H1 (cell line): ENCODE results near the gene PLEKHG3. TPM values are rescaled to one million over a fixed set of nuclear protein-coding genes. Genes with fewer than 3 reads are reported as not detected.

Experiments
- CTCF ChIA-PET: fragments of 300-600 bp; sonication (Branson Sonifier 250); formaldehyde crosslinking; loops from one replicate; lab custom pipeline; 2021; ENCODE audit not compliant: partially characterized antibody; lab: Charles Lee
- POLR2A ChIA-PET: fragments of 300-600 bp; sonication (Branson Sonifier 250); formaldehyde crosslinking; loops from one replicate; lab custom pipeline; 2021; ENCODE audit warnings: inconsistent platforms; ENCODE audit not compliant: partially characterized antibody; lab: Charles Lee
- DNase-seq, 2 experiments: peaks; one replicate each; pipeline versions ENCODE4 v3.0.0 to v3.0.0-alpha.2; 2010 to 2022; ENCODE audit warnings: low spot score in 2 of 2, low read depth in 1 of 2, mixed read lengths in 1 of 2
- FAIRE-seq: peaks from 2 replicates; lab custom pipeline; 2011; peaks lifted over from hg19 to GRCh38; lab: Jason Lieb, UNC
- H2AFZ ChIP-seq: 2 replicates; pipeline ENCODE4 v1.8.1; 2012; ENCODE audit warnings: low read length, inconsistent platforms
- H2AK5ac ChIP-seq: 2 replicates; pipeline ENCODE4 v1.6.1; 2013; ENCODE audit warnings: low read depth, low read length
- H2BK120ac ChIP-seq: replicated peaks from 2 replicates; pipeline ENCODE3; 2013; ENCODE audit warnings: low read depth, low read length, inconsistent platforms
- H2BK12ac ChIP-seq: 2 replicates; pipeline ENCODE4 v1.6.1; 2013; ENCODE audit warnings: low read depth, low read length
- H2BK15ac ChIP-seq: 2 replicates; pipeline ENCODE4 v1.6.1; 2013; ENCODE audit warnings: low read length
- H2BK20ac ChIP-seq: 2 replicates; pipeline ENCODE4 v1.6.1; 2013; ENCODE audit warnings: low read length
- H2BK5ac ChIP-seq: 2 replicates; pipeline ENCODE4 v1.6.1; 2013; ENCODE audit warnings: low read depth, low read length
- H3K14ac ChIP-seq: 2 replicates; pipeline ENCODE4 v1.6.1; 2013; ENCODE audit warnings: inconsistent platforms; ENCODE audit not compliant: insufficient read length
- H3K18ac ChIP-seq: 2 replicates; pipeline ENCODE4 v1.6.1; 2013; ENCODE audit warnings: low read length; ENCODE audit errors: extremely low read depth
- H3K23ac ChIP-seq: 2 replicates; pipeline ENCODE4 v1.6.1; 2013; ENCODE audit warnings: inconsistent platforms; ENCODE audit not compliant: insufficient read length
- H3K23me2 ChIP-seq: 2 replicates; pipeline ENCODE4 v1.6.1; 2013; ENCODE audit warnings: low read depth, low read length
- H3K27ac ChIP-seq: 2 replicates; pipeline ENCODE4 v1.6.1; 2011; ENCODE audit warnings: low read depth, low read length, inconsistent platforms
- H3K27me3 ChIP-seq, 4 experiments: replicated peaks in 1 of 4; 1 replicate in 1 of 4; 2 replicates in 3 of 4; pipeline versions ENCODE4 v1.6.1 to v1.8.1; 2011 to 2013; ENCODE audit warnings: low read length in 3 of 4, mild to moderate bottlenecking in 3 of 4, inconsistent platforms in 2 of 4, mixed read lengths in 2 of 4, moderate library complexity in 1 of 4; ENCODE audit not compliant: control insufficient read depth in 3 of 4, insufficient read depth in 3 of 4; ENCODE audit errors: extremely low read depth in 1 of 4
- H3K36me3 ChIP-seq, 4 experiments: 2 replicates each; pipeline versions ENCODE4 v1.6.1 to v1.8.1; 2011 to 2013; ENCODE audit warnings: mild to moderate bottlenecking in 4 of 4, low read length in 3 of 4, moderate library complexity in 2 of 4, control low read depth in 1 of 4, inconsistent platforms in 1 of 4; ENCODE audit not compliant: insufficient read depth in 4 of 4, control insufficient read depth in 2 of 4
- H3K4ac ChIP-seq: replicated peaks from 2 replicates; pipeline ENCODE3; 2013; ENCODE audit warnings: low read length, low read depth, mixed read lengths, inconsistent platforms; ENCODE audit not compliant: insufficient read length
- H3K4me1 ChIP-seq, 4 experiments: replicated peaks in 1 of 4; 1 replicate in 1 of 4; 2 replicates in 3 of 4; pipeline versions ENCODE4 v1.6.1 to v1.8.1; 2011 to 2013; ENCODE audit warnings: low read length in 3 of 4, inconsistent platforms in 2 of 4, mixed read lengths in 1 of 4; ENCODE audit not compliant: insufficient read depth in 4 of 4, control insufficient read depth in 3 of 4
- H3K4me2 ChIP-seq, 2 experiments: 2 replicates each; pipeline versions ENCODE4 v1.6.1 to v1.8.1; 2011 to 2013; ENCODE audit warnings: low read depth in 2 of 2, low read length in 2 of 2, control low read depth in 1 of 2, inconsistent platforms in 1 of 2, mild to moderate bottlenecking in 1 of 2; ENCODE audit not compliant: insufficient read depth in 1 of 2
- H3K4me3 ChIP-seq, 4 experiments: fragments of 200-600, 300-600 bp in 1 of 4; sonication (generic), shearing (Covaris generic), sonication (Bioruptor Twin) in 1 of 4; 2 replicates each; pipeline versions ENCODE4 v1.5.1 to v1.8.1; 2011 to 2016; ENCODE audit warnings: low read length in 4 of 4, low read depth in 3 of 4, control low read depth in 2 of 4, inconsistent platforms in 2 of 4, mild to moderate bottlenecking in 2 of 4, mixed read lengths in 1 of 4, moderate library complexity in 1 of 4; ENCODE audit not compliant: insufficient read depth in 2 of 4; ENCODE audit errors: extremely low read depth in 1 of 4
- H3K56ac ChIP-seq: replicated peaks from 2 replicates; pipeline ENCODE3; 2013; ENCODE audit warnings: low read depth, mild to moderate bottlenecking, mixed read lengths, low read length, inconsistent platforms; ENCODE audit not compliant: insufficient read length
- H3K79me1 ChIP-seq: 2 replicates; pipeline ENCODE4 v1.6.1; 2013; ENCODE audit warnings: low read depth, low read length, control low read depth
- H3K79me2 ChIP-seq, 2 experiments: 2 replicates each; pipeline versions ENCODE4 v1.6.1 to v1.8.1; 2012 to 2013; ENCODE audit warnings: low read length in 2 of 2, mild to moderate bottlenecking in 2 of 2, inconsistent platforms in 1 of 2; ENCODE audit not compliant: insufficient read depth in 2 of 2, control insufficient read depth in 1 of 2
- H3K9ac ChIP-seq, 4 experiments: replicated peaks in 1 of 4; 1 replicate in 1 of 4; 2 replicates in 3 of 4; pipeline versions ENCODE4 v1.6.1 to v1.8.1; 2011 to 2013; ENCODE audit warnings: low read depth in 3 of 4, low read length in 3 of 4, control low read depth in 2 of 4, mild to moderate bottlenecking in 2 of 4, moderate library complexity in 2 of 4, inconsistent platforms in 1 of 4; ENCODE audit errors: extremely low read depth in 1 of 4
- H3K9me3 ChIP-seq, 2 experiments: 2 replicates each; pipeline versions ENCODE4 v1.6.1 to v1.8.1; 2012 to 2013; ENCODE audit warnings: mild to moderate bottlenecking in 2 of 2, moderate library complexity in 2 of 2, control low read depth in 1 of 2, inconsistent platforms in 1 of 2, low read depth in 1 of 2, low read length in 1 of 2, mixed read lengths in 1 of 2; ENCODE audit not compliant: insufficient read depth in 2 of 2
- H4K20me1 ChIP-seq, 2 experiments: replicated peaks in 1 of 2; 2 replicates each; pipeline versions ENCODE3 to v1.8.1; 2011 to 2013; ENCODE audit warnings: inconsistent platforms in 2 of 2, low read length in 2 of 2, mild to moderate bottlenecking in 1 of 2; ENCODE audit not compliant: insufficient read depth in 2 of 2, control insufficient read depth in 1 of 2
- H4K5ac ChIP-seq: 2 replicates; pipeline ENCODE4 v1.6.1; 2013; ENCODE audit warnings: low read length, low read depth, mixed read lengths, inconsistent platforms; ENCODE audit not compliant: insufficient read length
- H4K8ac ChIP-seq: 2 replicates; pipeline ENCODE4 v1.8.0; 2013; ENCODE audit warnings: mild to moderate bottlenecking, moderate library complexity, low read length, inconsistent platforms; ENCODE audit not compliant: insufficient read depth; ENCODE audit errors: extremely low read depth
- H4K91ac ChIP-seq: replicated peaks from 2 replicates; pipeline ENCODE3; 2013; ENCODE audit warnings: low read length, mixed read lengths, inconsistent platforms; ENCODE audit not compliant: insufficient read length
- POU5F1 ChIP-seq: IDR thresholded peaks from 2 replicates; pipeline ENCODE4 v1.6.1; 2011; ENCODE audit warnings: low read depth, mild to moderate bottlenecking, low read length, moderate library complexity
- SP2 ChIP-seq: IDR thresholded peaks from 2 replicates; pipeline ENCODE4 v1.6.1; 2012; ENCODE audit warnings: mild to moderate bottlenecking, low read length, inconsistent platforms
- ZNF274 ChIP-seq: IDR thresholded peaks from 2 replicates; pipeline ENCODE4 v1.7.0; 2012; ENCODE audit warnings: low read length, borderline replicate concordance; ENCODE audit errors: extremely low read depth
- WGBS, 2 experiments: shearing (Covaris generic) in 1 of 2; methylation state at CpG; one replicate each; pipeline versions ENCODE4 v1.1.6 to v1.1.7; 2013 to 2015; ENCODE audit warnings: low lambda C conversion rate in 2 of 2, mixed read lengths in 2 of 2, inconsistent platforms in 1 of 2, low coverage in 1 of 2, missing lambda C conversion rate in 1 of 2; ENCODE audit not compliant: insufficient replicate concordance in 2 of 2, insufficient coverage in 1 of 2, insufficient read length in 1 of 2; ENCODE audit errors: extremely low coverage in 1 of 2, missing lambda C conversion rate in 1 of 2; 5-methylcytosine and 5-hydroxymethylcytosine counted together
- polyA plus RNA-seq, 7 experiments: library from polyadenylated mRNA; depleted of rRNA in 3 of 7; stranded (reverse) in 5 of 7; unstranded in 2 of 7; fragments of >200 nt in 5 of 7; fragments of 200-250 nt in 2 of 7; gene quantifications; 1 replicate in 5 of 7; 2 replicates in 1 of 7; 4 replicates in 1 of 7; pipeline versions ENCODE4 v1.2.1 to v1.2.3, GENCODE V29; 2011 to 2013; ENCODE audit warnings: missing spikeins in 2 of 7, mixed read lengths in 2 of 7
- total RNA-seq: library from RNA; stranded (reverse); fragmentation: NEBNext Ultra II Directional; extraction: Animal tissue kit (Norgen Biotek cat#: 25700); gene quantifications from 2 replicates; pipeline ENCODE4 v1.2.1, GENCODE V29; 2021

Gene PLEKHG3
- total and polyA plus RNA-seq, 2 of the 8 experiments (the other 6 are each of a cell fraction or from before 2014, with no cell fraction given), result 43.4 to 90.6 TPM

- Histone ChIP-seq H2BK20ac (no peak overlapping the region), H3K14ac (no peak overlapping the region), H3K79me1 (no peaks in the 10 kb centered on the region), H4K20me1 (peaks cover 5 to 7% of the 10 kb centered on the region in 2 experiments), H3K27me3 (no peaks in the 10 kb centered on the region), H2AK5ac (no peak overlapping the region), H2BK12ac (no peak overlapping the region), H3K18ac (no peak overlapping the region), H2BK120ac (no peak overlapping the region), H3K4ac (no peak overlapping the region), H3K4me1 (no peaks in the 10 kb centered on the region; a peak in 1 of 7 replicates), H3K56ac (no peak overlapping the region), H3K9ac (no peak overlapping the region), H3K79me2 (no peaks in the 10 kb centered on the region), H2BK5ac (no peak overlapping the region), H3K36me3 (peaks cover 8 to 33% (median 17%) of the 10 kb centered on the region in 4 experiments; a peak in 7 of 8 replicates), H2BK15ac (no peak overlapping the region), H3K27ac (no peak overlapping the region), H3K9me3 (no peaks in the 10 kb centered on the region), H4K91ac (no peak overlapping the region), H3K23ac (no peak overlapping the region), H3K23me2 (no peaks in the 10 kb centered on the region), H2AFZ (no peak overlapping the region), H4K8ac (no peak overlapping the region; the same call in 1 of the 2 replicates), H3K4me3 (no peak overlapping the region), H3K4me2 (no peak overlapping the region), H4K5ac (no peak overlapping the region)
- 97% methylated on average over 30 of the region's 51 CpGs; no CpG with 5 or more reads in 1 of the 2 experiments for WGBS, 2 experiments
- no peak for FAIRE-seq
- POLR2A ChIA-PET, result interaction anchor here (0.7 to 2.3 kb wide), 5 partner anchors 10 to 245 kb away, joined by 3 to 6 read pairs (median 4); partner anchors contain the start of genes PLEKHG3 and ZBTB1
- no peak for DNase-seq
- CTCF ChIA-PET, result interaction anchor here (0.8 to 3.1 kb wide), 9 partner anchors 10 to 74 kb away, joined by 3 to 11 read pairs (median 5); no protein-coding TSS in a partner anchor
- no peak for TF ChIP-seq POU5F1
- no peak for TF ChIP-seq SP2
- no peak for TF ChIP-seq ZNF274
Observed at GRCh38 chr14:64748995-64749714, 44.9 kb downstream of the PLEKHG3 start.
